HepG2 (cell line): ENCODE measurements around the gene PKM.

Experiments
- ATF4 ChIP-seq, 2 experiments: fragments of 450-650 bp in 1 of 2; sonication (generic) in 1 of 2; formaldehyde crosslinking; IDR thresholded peaks; 2 replicates each; pipeline versions ENCODE4 v1.5.0 to v1.8.0; 2020 to 2022; ENCODE audit warnings: mild to moderate bottlenecking in 1 of 2, missing genetic modification reagents in 1 of 2
- CHD4 ChIP-seq: fragments of 200-600 bp; sonication (generic); IDR thresholded peaks from 2 replicates; pipeline ENCODE4 v1.7.0; 2017; ENCODE audit warnings: mild to moderate bottlenecking, low read length, borderline replicate concordance
- EZH2 ChIP-seq: conservative IDR thresholded peaks from 2 replicates; pipeline ENCODE4 v1.6.1; 2012; ENCODE audit warnings: mild to moderate bottlenecking, low read depth, low read length, moderate library complexity
- GLI4 ChIP-seq: sonication (generic); formaldehyde crosslinking; IDR thresholded peaks from 2 replicates; pipeline ENCODE4 v1.5.1; 2020; ENCODE audit warnings: missing genetic modification reagents, mild to moderate bottlenecking, moderate library complexity, borderline replicate concordance
- NFATC3 ChIP-seq: sonication (generic); formaldehyde crosslinking; IDR thresholded peaks from 2 replicates; pipeline ENCODE4 v1.5.1; 2020; ENCODE audit warnings: mild to moderate bottlenecking, missing genetic modification reagents
- POLR2A ChIP-seq, 2 experiments: IDR thresholded peaks; 2 replicates each; pipeline ENCODE4 v1.6.1; 2011; ENCODE audit warnings: low read depth in 2 of 2, low read length in 2 of 2, mild to moderate bottlenecking in 1 of 2, moderate library complexity in 1 of 2; ENCODE audit not compliant: insufficient read depth in 1 of 2
- SATB2 ChIP-seq: sonication (generic); formaldehyde crosslinking; IDR thresholded peaks from 2 replicates; pipeline ENCODE4 v1.5.0; 2020; ENCODE audit warnings: missing genetic modification reagents
- ZBTB46 ChIP-seq: sonication (generic); formaldehyde crosslinking; IDR thresholded peaks from 2 replicates; pipeline ENCODE4 v1.4.0; 2020; ENCODE audit warnings: mild to moderate bottlenecking, missing genetic modification reagents, borderline replicate concordance
- ZMYM3 ChIP-seq: sonication (generic); formaldehyde crosslinking; IDR thresholded peaks from 2 replicates; pipeline ENCODE4 v1.5.1; 2020; ENCODE audit warnings: mild to moderate bottlenecking, missing genetic modification reagents
- ZNF331 ChIP-seq: sonication (generic); formaldehyde crosslinking; IDR thresholded peaks from 2 replicates; pipeline ENCODE4 v1.4.0; 2020; ENCODE audit warnings: missing genetic modification reagents
- ZNF333 ChIP-seq: sonication (generic); formaldehyde crosslinking; IDR thresholded peaks from 2 replicates; pipeline ENCODE4 v1.4.0; 2020; ENCODE audit warnings: mild to moderate bottlenecking, missing genetic modification reagents, borderline replicate concordance
- ZNF629 ChIP-seq: sonication (generic); formaldehyde crosslinking; conservative IDR thresholded peaks from 2 replicates; pipeline ENCODE4 v1.5.0; 2020; ENCODE audit warnings: missing genetic modification reagents
- ZSCAN31 ChIP-seq: sonication (generic); formaldehyde crosslinking; IDR thresholded peaks from 2 replicates; pipeline ENCODE4 v1.5.0; 2020; ENCODE audit warnings: low read depth, mild to moderate bottlenecking, missing genetic modification reagents
- TF ChIP-seq, protein P1 (sequence below): sonication (generic); formaldehyde crosslinking; IDR thresholded peaks from 2 replicates; pipeline ENCODE4 v1.5.0; 2020; ENCODE audit warnings: mild to moderate bottlenecking, missing genetic modification reagents, moderate library complexity

DNA sequence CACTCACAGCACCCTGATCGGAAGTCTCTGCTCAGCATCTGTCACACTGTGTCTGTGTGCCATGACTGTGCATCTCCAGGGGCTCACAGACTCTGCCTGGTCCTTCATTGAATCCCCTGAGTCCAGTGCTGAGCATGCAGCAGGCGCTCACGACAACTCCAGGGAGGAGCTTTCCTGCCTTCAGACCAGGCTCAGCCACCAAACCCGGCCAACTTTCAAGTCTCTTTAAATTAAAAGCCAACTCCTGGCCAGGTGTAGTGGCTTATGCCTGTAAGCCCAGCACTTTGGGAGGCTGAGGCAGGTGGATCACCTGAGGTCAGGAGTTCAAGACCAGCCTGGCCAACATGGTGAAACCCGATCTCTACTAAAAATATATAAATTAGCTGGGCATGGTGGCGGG is 57.6 kb downstream of the PKM start:
- TF ChIP-seq SATB2 (CRISPR knock-in tag) (no peak), ZMYM3 (CRISPR knock-in tag) (no peak), CHD4 (no peak), ZNF331 (CRISPR knock-in tag) (no peak), ZBTB46 (CRISPR knock-in tag) (no peak), EZH2 (no peak), GLI4 (CRISPR knock-in tag) (no peak), ATF4 (CRISPR knock-in tag; IDR thresholded peaks at IDR 0.05) (no peak), POLR2A (IDR thresholded peaks at IDR 0.05; ENCODE audit: insufficient read depth in 1 of 2, low read depth in 2 of 2, low read length in 2 of 2) (no peak), ZNF333 (CRISPR knock-in tag) (no peak), NFATC3 (CRISPR knock-in tag) (no peak), ZSCAN31 (no peak), ZNF629 (CRISPR knock-in tag) (no peak)
- TF ChIP-seq, protein P1, sequence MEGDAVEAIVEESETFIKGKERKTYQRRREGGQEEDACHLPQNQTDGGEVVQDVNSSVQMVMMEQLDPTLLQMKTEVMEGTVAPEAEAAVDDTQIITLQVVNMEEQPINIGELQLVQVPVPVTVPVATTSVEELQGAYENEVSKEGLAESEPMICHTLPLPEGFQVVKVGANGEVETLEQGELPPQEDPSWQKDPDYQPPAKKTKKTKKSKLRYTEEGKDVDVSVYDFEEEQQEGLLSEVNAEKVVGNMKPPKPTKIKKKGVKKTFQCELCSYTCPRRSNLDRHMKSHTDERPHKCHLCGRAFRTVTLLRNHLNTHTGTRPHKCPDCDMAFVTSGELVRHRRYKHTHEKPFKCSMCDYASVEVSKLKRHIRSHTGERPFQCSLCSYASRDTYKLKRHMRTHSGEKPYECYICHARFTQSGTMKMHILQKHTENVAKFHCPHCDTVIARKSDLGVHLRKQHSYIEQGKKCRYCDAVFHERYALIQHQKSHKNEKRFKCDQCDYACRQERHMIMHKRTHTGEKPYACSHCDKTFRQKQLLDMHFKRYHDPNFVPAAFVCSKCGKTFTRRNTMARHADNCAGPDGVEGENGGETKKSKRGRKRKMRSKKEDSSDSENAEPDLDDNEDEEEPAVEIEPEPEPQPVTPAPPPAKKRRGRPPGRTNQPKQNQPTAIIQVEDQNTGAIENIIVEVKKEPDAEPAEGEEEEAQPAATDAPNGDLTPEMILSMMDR (CRISPR knock-in tag), result no peak
